ENCODE data around the gene TSPAN4.

- TF ChIP-seq CTCF (IDR thresholded peaks at IDR 0.05) (no peak), POLR2A (IDR thresholded peaks at IDR 0.05) (no peak), EP300 (IDR thresholded peaks at IDR 0.05) (no peak), POLR2AphosphoS5 (IDR thresholded peaks at IDR 0.05) (no peak)
Observed at GRCh38 chr11:886568-886967, 43.9 kb downstream of the TSPAN4 start.
